ENCODE data around the gene C14orf39. TPM values are rescaled to one million over a fixed set of nuclear protein-coding genes. Genes with fewer than 3 reads are reported as not detected.
"Not testable (repeated sequence)": the region's sequence is repeated elsewhere in the genome, so short reads cannot be mapped to it uniquely, and the experiment has no call there.

Gene C14orf39
- total RNA-seq, 2 donors from 2014 or later, result not detected

DNA sequence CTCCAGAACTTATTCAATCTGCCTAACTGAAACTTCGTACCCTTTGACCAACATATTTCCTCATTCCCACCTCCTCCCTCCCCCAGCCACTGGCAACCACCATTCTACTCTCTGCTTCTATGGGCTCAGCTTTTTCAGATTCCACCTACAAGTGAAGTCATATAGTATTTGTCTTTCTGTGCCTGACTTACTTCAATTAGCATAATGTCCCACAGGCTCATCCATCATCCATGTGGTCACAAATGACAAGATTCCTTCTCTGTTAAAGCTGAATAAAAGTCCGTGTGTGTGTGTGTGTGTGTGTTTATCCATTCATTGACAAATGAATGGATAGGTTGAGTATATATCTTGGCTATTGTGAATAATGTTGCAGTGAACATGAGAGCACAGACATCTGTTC is 1.3 kb upstream of the C14orf39 start:
- no peak for DNase-seq (ENCODE audit: low spot score)
- peaks cover 14 to 29% of the 10 kb centered on the region in 2 donors for H3K27me3 ChIP-seq
- no peak overlapping the region for H3K27ac ChIP-seq
- H3K4me3 ChIP-seq, result no peak overlapping the region
- peaks cover 0 to 11% of the 10 kb centered on the region in 2 donors for H3K4me1 ChIP-seq
- peaks cover 0 to 6% of the 10 kb centered on the region in 2 donors for H3K9me3 ChIP-seq
- TF ChIP-seq, protein P1, sequence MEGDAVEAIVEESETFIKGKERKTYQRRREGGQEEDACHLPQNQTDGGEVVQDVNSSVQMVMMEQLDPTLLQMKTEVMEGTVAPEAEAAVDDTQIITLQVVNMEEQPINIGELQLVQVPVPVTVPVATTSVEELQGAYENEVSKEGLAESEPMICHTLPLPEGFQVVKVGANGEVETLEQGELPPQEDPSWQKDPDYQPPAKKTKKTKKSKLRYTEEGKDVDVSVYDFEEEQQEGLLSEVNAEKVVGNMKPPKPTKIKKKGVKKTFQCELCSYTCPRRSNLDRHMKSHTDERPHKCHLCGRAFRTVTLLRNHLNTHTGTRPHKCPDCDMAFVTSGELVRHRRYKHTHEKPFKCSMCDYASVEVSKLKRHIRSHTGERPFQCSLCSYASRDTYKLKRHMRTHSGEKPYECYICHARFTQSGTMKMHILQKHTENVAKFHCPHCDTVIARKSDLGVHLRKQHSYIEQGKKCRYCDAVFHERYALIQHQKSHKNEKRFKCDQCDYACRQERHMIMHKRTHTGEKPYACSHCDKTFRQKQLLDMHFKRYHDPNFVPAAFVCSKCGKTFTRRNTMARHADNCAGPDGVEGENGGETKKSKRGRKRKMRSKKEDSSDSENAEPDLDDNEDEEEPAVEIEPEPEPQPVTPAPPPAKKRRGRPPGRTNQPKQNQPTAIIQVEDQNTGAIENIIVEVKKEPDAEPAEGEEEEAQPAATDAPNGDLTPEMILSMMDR (IDR thresholded peaks at IDR 0.05), result no peak
- no peaks in the 10 kb centered on the region for H3K36me3 ChIP-seq

DNA sequence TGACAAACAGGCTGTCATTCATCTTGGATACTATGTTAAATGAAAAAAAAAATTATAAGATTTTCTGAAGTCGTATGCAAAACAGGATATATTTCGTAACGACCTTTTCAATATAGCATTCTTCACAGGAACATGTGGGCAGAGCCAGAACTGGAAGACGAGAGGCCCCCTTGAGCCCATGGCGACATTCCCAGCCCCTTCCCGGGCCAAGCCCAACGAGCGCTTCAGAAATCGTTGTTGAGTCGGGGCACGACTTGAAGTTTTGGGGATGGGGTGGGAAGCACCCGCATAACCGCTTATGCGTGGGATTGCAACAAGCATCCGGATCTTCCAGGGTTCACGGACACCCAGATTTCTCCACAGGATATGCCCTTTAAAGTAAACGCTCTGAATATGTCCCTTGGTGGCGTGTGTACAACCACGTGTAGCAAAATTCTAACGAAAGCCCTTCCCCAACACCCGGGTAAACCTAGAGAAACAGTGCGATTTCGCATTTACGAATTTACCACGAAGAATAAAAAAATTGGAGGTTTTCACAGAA is 736 bp downstream of the C14orf39 start:
- Histone ChIP-seq H3K4me1 (peaks cover 0 to 11% of the 10 kb centered on the region in 2 donors), H3K9me3 (peaks cover 0 to 21% of the 10 kb centered on the region in 2 donors), H3K4me3 (peak overlapping the region in 1 of 2 donors; percentile 27), H3K27ac (no peak overlapping the region), H3K36me3 (no peaks in the 10 kb centered on the region), H3K27me3 (peaks cover 14 to 29% of the 10 kb centered on the region in 2 donors)
- TF ChIP-seq, protein P1 (IDR thresholded peaks at IDR 0.05), result no peak
- DNase-seq (ENCODE audit: low spot score), result no peak

DNA sequence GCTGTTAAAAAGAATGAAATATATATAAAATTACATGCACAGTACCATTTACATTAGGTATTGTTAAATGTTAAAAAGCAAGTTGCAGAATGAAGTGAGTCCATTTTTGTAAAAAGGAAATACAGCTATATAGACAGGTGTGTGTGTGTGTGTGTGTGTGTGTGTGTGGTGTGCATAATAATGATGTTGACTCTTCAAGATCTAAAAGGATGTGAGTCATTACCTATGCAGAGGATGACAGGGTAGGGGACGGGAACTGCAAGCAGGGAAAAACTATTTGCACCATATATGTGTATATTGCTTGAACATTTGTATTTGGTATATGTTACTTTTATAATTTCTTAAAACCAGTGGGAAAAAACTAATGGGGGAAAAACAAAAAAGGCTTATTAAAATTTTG is 3.1 kb downstream of the C14orf39 start:
- H3K27ac ChIP-seq, result no peak overlapping the region
- peaks cover 0 to 11% of the 10 kb centered on the region in 2 donors for H3K4me1 ChIP-seq
- H3K4me3 ChIP-seq, result no peak overlapping the region
- no peaks in the 10 kb centered on the region for H3K36me3 ChIP-seq
- TF ChIP-seq, protein P1 (IDR thresholded peaks at IDR 0.05), result no peak
- no peak for DNase-seq (ENCODE audit: low spot score)
- H3K9me3 ChIP-seq, result peaks cover 0 to 27% of the 10 kb centered on the region in 2 donors
- peaks cover 14 to 29% of the 10 kb centered on the region in 2 donors for H3K27me3 ChIP-seq

DNA sequence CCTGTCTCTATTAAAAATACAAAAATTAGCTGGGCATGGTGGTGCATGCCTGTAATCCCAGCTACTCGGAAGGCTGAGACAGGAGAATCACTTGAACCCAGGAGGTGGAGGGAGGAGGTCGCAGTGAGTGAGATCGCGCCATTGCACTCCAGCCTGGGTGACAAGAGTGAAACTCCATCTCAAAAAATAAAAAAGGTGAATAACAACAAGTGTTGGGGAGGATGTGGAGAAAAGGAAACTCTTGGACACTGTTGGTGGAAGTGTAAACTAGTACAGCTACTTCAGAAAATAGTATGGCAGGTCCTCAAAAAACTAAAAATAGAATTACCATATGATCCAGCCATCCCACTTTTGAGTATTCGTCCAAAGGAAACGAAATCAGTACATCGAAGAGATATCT is 5.6 kb downstream of the C14orf39 start:
- not testable (repeated sequence) for H3K27ac ChIP-seq; DNase-seq (ENCODE audit: low spot score)
- H3K9me3 ChIP-seq, result peaks cover 0 to 26% of the 10 kb centered on the region in 2 donors

DNA sequence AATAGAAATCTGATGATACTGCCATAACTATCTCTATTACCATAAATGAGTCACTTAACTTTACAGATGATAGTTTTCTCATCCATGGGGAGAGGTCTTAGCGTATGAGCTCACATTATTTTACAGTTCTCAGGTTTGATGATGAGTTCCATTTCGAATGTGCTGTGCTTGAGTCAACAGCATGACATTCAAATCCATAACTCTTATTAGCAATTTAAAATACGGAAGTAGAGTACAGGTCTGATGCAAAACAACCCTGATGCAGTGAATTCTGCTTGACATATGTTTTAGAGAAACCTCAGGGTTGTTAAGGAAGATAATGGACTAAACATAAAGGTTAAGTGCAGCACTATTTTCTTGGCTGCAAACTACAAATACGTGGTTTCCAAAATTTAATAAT is 30.0 kb downstream of the C14orf39 start:
- H3K36me3 ChIP-seq, result no peaks in the 10 kb centered on the region
- no peaks in the 10 kb centered on the region for H3K4me1 ChIP-seq
- TF ChIP-seq, protein P1 (IDR thresholded peaks at IDR 0.05), result no peak
- H3K27ac ChIP-seq, result no peak overlapping the region
- no peak overlapping the region for H3K4me3 ChIP-seq
- no peaks in the 10 kb centered on the region for H3K27me3 ChIP-seq
- no peak for DNase-seq (ENCODE audit: low spot score)
- H3K9me3 ChIP-seq, result no peaks in the 10 kb centered on the region

More for the DNA sequence above, 5.6 kb downstream of the C14orf39 start:
- H3K36me3 ChIP-seq, H3K4me3 ChIP-seq, H3K27me3 ChIP-seq, H3K4me1 ChIP-seq: not testable (repeated sequence)

DNA sequence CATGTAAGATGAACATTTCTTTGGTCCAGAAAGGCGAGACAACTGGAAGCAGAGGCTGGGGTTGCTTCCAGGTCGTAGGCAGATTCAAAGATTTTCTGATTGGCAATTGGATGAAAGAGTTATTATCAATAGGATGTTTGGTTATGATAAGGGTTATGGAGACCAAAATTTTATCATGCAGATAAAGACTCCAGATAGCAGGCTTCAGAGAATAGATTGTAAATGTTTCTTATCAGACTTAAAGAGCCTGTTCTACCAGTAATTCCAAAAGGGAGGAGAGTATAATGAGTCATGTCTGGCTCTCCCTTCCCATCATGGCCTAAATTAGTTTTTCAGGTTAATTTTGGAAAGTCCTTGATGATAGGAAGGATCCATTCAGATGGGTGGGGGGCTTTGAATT is 55.6 kb downstream of the C14orf39 start:
- DNase-seq (ENCODE audit: low spot score), result no peak
- H3K4me1 ChIP-seq, result no peaks in the 10 kb centered on the region
- H3K4me3 ChIP-seq, result no peak overlapping the region
- TF ChIP-seq, protein P1 (IDR thresholded peaks at IDR 0.05), result no peak
- H3K27me3 ChIP-seq, result no peaks in the 10 kb centered on the region
- no peak overlapping the region for H3K27ac ChIP-seq
- H3K9me3 ChIP-seq, result peaks cover 0 to 10% of the 10 kb centered on the region in 2 donors
- no peaks in the 10 kb centered on the region for H3K36me3 ChIP-seq

All from right atrium auricular region (tissue), 2 donors.